IMR-90 (cell line): Measurements from ENCODE around the gene C11orf71.

Experiments
- CHD1 ChIP-seq: IDR thresholded peaks from 2 replicates; pipeline ENCODE4 v1.6.1; 2012; ENCODE audit warnings: low read depth, low read length, improper control_type of control experiment
- CTCF ChIP-seq: conservative IDR thresholded peaks from 2 replicates; pipeline ENCODE4 v1.5.1; 2012; ENCODE audit warnings: mild to moderate bottlenecking, low read depth, low read length, improper control_type of control experiment
- ELK1 ChIP-seq: fragments of 150-350 bp; IDR thresholded peaks from 2 replicates; pipeline ENCODE4 v1.6.1; 2016; ENCODE audit warnings: low read depth, mild to moderate bottlenecking, low read length, moderate library complexity, borderline replicate concordance
- FOS ChIP-seq: fragments of 150-350 bp; IDR thresholded peaks from 2 replicates; pipeline ENCODE4 v1.6.1; 2016; ENCODE audit warnings: low read depth, low read length
- NFE2L2 ChIP-seq: fragments of 150-350 bp; IDR thresholded peaks from 2 replicates; pipeline ENCODE4 v1.6.1; 2016; ENCODE audit warnings: low read depth, mild to moderate bottlenecking, low read length
- POLR2A ChIP-seq: IDR thresholded peaks from 2 replicates; pipeline ENCODE4 v1.6.1; 2012; ENCODE audit warnings: mild to moderate bottlenecking, low read depth, low read length
- RFX5 ChIP-seq: IDR thresholded peaks from 2 replicates; pipeline ENCODE4 v1.8.0; 2012; ENCODE audit warnings: low read depth, mild to moderate bottlenecking, low read length, moderate library complexity
- SMC3 ChIP-seq: fragments of 150-350 bp; IDR thresholded peaks from 2 replicates; pipeline ENCODE4 v1.6.1; 2016; ENCODE audit warnings: low read depth, mild to moderate bottlenecking, antibody characterized with exemption, low read length, moderate library complexity

GRCh38 chr11:114367244-114367957, 32.9 kb downstream of the C11orf71 start:
- TF ChIP-seq CTCF: no peak
- TF ChIP-seq POLR2A: no peak
- no peak for TF ChIP-seq SMC3
- TF ChIP-seq RFX5: no peak
- TF ChIP-seq FOS: no peak
- no peak for TF ChIP-seq NFE2L2
- no peak for TF ChIP-seq ELK1
- TF ChIP-seq CHD1: no peak
